Midbrain (tissue), 1 donor: Measurements from ENCODE around the gene COG5.

ENCODE experiments used
- DNase-seq: peaks from one replicate; lab custom pipeline; 2025; lab: John Stamatoyannopoulos, UW

The COG5 gene

GRCh38 chr7:107181172-107181571, 382.5 kb downstream of the COG5 start:
- no peak for DNase-seq

- DNase-seq, result no peak
Observed at GRCh38 chr7:107180378-107180777, 383.3 kb downstream of the COG5 start.

GRCh38 chr7:107179326-107180164, 384.2 kb downstream of the COG5 start:
- DNase-seq, result no peak

- peak; percentile 43 for DNase-seq
Observed at GRCh38 chr7:107173691-107174406, 389.9 kb downstream of the COG5 start.

GRCh38 chr7:107173191-107173590, 390.5 kb downstream of the COG5 start:
- no peak for DNase-seq

- DNase-seq, result no peak
Observed at GRCh38 chr7:107172276-107173032, 391.3 kb downstream of the COG5 start.

- DNase-seq, result no peak
Observed at GRCh38 chr7:107171496-107171895, 392.2 kb downstream of the COG5 start.

- DNase-seq, result no peak
Observed at GRCh38 chr7:107170051-107170915, 393.4 kb downstream of the COG5 start.

GRCh38 chr7:107169120-107170050, 394.3 kb downstream of the COG5 start:
- DNase-seq, result peak; percentile 99

- peak; percentile 100 for DNase-seq
Observed at GRCh38 chr7:107168233-107169119, 395.2 kb downstream of the COG5 start, which contains the start of gene HBP1. HBP1 (plus strand) TSS chr7:107169003; CDS start chr7:107179894, 10,891 bp downstream.

GRCh38 chr7:107167483-107168232, 396.1 kb downstream of the COG5 start:
- DNase-seq, result peak; percentile 86

- DNase-seq, result no peak
Observed at GRCh38 chr7:107166736-107167426, 396.8 kb downstream of the COG5 start.

GRCh38 chr7:107165341-107165740, 398.4 kb downstream of the COG5 start:
- DNase-seq, result no peak

- no peak for DNase-seq
Observed at GRCh38 chr7:107164092-107164491, 399.6 kb downstream of the COG5 start.

GRCh38 chr7:107162475-107162874, 401.2 kb downstream of the COG5 start:
- no peak for DNase-seq

GRCh38 chr7:107161415-107161814, 402.3 kb downstream of the COG5 start:
- no peak for DNase-seq

- no peak for DNase-seq
Observed at GRCh38 chr7:107160389-107160788, 403.3 kb downstream of the COG5 start.

GRCh38 chr7:107158028-107158427, 405.7 kb downstream of the COG5 start:
- no peak for DNase-seq
